Nephron progenitor cell (in vitro differentiated cells): Measurements from ENCODE around the gene TTLL5.

Experiments
- DNase-seq: peaks from one replicate; pipeline ENCODE4 v3.0.0; 2021
- H3K27ac Mint-ChIP-seq: 2 replicates; pipeline ENCODE4 v1.8.0; 2021; ENCODE audit warnings: mild to moderate bottlenecking, moderate library complexity, mixed read lengths
- H3K27me3 Mint-ChIP-seq: 2 replicates; pipeline ENCODE4 v1.8.0; 2021; ENCODE audit warnings: mild to moderate bottlenecking, low read depth, mixed read lengths; ENCODE audit not compliant: poor library complexity
- H3K36me3 Mint-ChIP-seq: 2 replicates; pipeline ENCODE4 v1.8.0; 2021; ENCODE audit warnings: low read depth, mixed read lengths
- H3K4me1 Mint-ChIP-seq: 2 replicates; pipeline ENCODE4 v1.8.0; 2021; ENCODE audit warnings: mixed read lengths
- H3K4me3 Mint-ChIP-seq: 2 replicates; pipeline ENCODE4 v1.8.0; 2021; ENCODE audit warnings: mild to moderate bottlenecking, moderate library complexity, mixed read lengths
- H3K9me3 Mint-ChIP-seq: 2 replicates; pipeline ENCODE4 v1.8.0; 2021; ENCODE audit warnings: mild to moderate bottlenecking, moderate library complexity, mixed read lengths
- CTCF ChIP-seq: fragments of 200-600 bp; sonication (generic); IDR thresholded peaks from 2 replicates; pipeline ENCODE4 v1.5.0; 2021; ENCODE audit warnings: antibody characterized with exemption

The TTLL5 gene

DNA sequence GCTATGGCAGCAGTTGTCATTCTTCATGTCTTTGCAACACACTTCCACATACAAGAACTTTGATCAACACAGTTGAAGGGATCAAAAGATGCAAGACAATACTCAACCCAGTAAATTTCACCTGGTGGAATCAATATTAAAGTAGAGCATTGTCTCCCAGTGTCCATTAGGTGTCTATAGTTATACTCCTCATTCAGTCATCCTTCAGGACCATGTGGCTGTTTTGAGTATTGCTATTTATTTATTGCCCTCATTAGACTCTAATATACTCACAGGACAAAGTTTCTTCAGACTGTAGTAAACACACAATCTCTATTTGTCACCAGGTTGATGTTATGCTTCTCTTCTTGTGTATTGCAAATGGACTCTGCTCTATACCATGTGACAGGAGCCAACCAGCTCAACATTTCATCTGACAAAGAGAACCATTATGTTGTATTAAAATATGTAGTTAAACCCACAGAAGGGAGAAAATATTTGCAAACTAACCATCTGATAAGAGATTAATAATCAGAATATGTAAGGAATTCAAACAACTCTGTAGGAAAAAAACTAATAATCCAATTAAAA is 174.2 kb downstream of the TTLL5 start:
- Mint-ChIP-seq H3K9me3 (peaks cover 11% of the 10 kb centered on the region), H3K4me1 (peaks cover 23% of the 10 kb centered on the region), H3K27ac (no peak overlapping the region), H3K4me3 (no peak overlapping the region), H3K36me3 (peaks cover 41% of the 10 kb centered on the region), H3K27me3 (no peaks in the 10 kb centered on the region)
- TF ChIP-seq CTCF: no peak
- DNase-seq: no peak

GRCh38 chr14:75835737-75836136 is 174.7 kb downstream of the TTLL5 start:
- Mint-ChIP-seq H3K27ac (no peak overlapping the region), H3K36me3 (peaks cover 43% of the 10 kb centered on the region), H3K4me3 (no peak overlapping the region), H3K4me1 (peaks cover 27% of the 10 kb centered on the region), H3K27me3 (no peaks in the 10 kb centered on the region), H3K9me3 (peaks cover 11% of the 10 kb centered on the region)
- TF ChIP-seq CTCF: no peak
- DNase-seq: no peak

DNA sequence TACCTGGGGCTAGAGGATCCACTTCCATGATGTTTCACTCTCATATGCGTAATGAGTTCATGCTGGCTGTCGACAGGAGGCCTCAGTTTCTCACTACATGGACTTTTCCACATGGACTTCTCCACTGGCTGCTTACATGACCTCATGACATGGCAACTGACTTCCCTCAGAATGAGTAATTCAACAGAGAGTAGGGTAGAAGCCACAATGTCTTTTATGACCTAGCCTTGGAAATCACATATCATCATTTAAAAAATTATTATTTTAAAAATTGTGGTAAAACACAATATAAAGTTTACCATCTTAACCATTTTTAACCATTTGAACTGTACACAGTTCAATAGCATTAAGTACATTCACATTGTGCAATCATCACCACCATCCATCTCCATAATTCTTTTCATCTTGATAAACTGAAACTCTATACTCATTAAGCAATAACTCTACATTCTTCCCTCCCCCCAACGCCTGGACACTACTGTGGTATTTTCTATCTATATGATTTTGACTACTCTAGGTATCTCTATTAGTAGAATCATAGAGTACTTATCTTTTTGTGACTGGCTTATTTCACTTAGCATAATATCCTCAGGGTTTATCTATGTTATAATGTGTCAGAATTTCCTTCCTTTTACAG is 176.2 kb downstream of the TTLL5 start:
- H3K36me3 Mint-ChIP-seq: peaks cover 51% of the 10 kb centered on the region

GRCh38 chr14:75840911-75841310 is 179.9 kb downstream of the TTLL5 start:
- peak overlapping the region; percentile 3 for H3K27ac Mint-ChIP-seq
- no peaks in the 10 kb centered on the region for H3K27me3 Mint-ChIP-seq
- no peak for DNase-seq
- peaks cover 11% of the 10 kb centered on the region for H3K9me3 Mint-ChIP-seq
- H3K4me1 Mint-ChIP-seq: peaks cover 26% of the 10 kb centered on the region
- H3K36me3 Mint-ChIP-seq: peaks cover 44% of the 10 kb centered on the region
- no peak for TF ChIP-seq CTCF
- H3K4me3 Mint-ChIP-seq: no peak overlapping the region

More for the DNA sequence above, 176.2 kb downstream of the TTLL5 start:
- H3K9me3 Mint-ChIP-seq: peaks cover 11% of the 10 kb centered on the region
- no peak overlapping the region for H3K27ac Mint-ChIP-seq
- no peak overlapping the region for H3K4me3 Mint-ChIP-seq
- no peaks in the 10 kb centered on the region for H3K27me3 Mint-ChIP-seq
- DNase-seq: no peak
- TF ChIP-seq CTCF: no peak
- H3K4me1 Mint-ChIP-seq: peaks cover 26% of the 10 kb centered on the region

GRCh38 chr14:75842551-75842950 is 181.5 kb downstream of the TTLL5 start:
- no peaks in the 10 kb centered on the region for H3K27me3 Mint-ChIP-seq
- peaks cover 40% of the 10 kb centered on the region for H3K36me3 Mint-ChIP-seq
- TF ChIP-seq CTCF: no peak
- DNase-seq: no peak
- peaks cover 26% of the 10 kb centered on the region for H3K4me1 Mint-ChIP-seq
- H3K9me3 Mint-ChIP-seq: peaks cover 11% of the 10 kb centered on the region
- no peak overlapping the region for H3K4me3 Mint-ChIP-seq
- H3K27ac Mint-ChIP-seq: peak overlapping the region; percentile 5

- H3K4me3 Mint-ChIP-seq: no peak overlapping the region
- H3K9me3 Mint-ChIP-seq: peaks cover 5% of the 10 kb centered on the region
- peaks cover 26% of the 10 kb centered on the region for H3K4me1 Mint-ChIP-seq
- no peaks in the 10 kb centered on the region for H3K27me3 Mint-ChIP-seq
- no peak overlapping the region for H3K27ac Mint-ChIP-seq
- peaks cover 20% of the 10 kb centered on the region for H3K36me3 Mint-ChIP-seq
- no peak for DNase-seq
- no peak for TF ChIP-seq CTCF
Observed at GRCh38 chr14:75844486-75844885, 183.4 kb downstream of the TTLL5 start.
